ENCODE measurements around the gene PCDH19.

DNA sequence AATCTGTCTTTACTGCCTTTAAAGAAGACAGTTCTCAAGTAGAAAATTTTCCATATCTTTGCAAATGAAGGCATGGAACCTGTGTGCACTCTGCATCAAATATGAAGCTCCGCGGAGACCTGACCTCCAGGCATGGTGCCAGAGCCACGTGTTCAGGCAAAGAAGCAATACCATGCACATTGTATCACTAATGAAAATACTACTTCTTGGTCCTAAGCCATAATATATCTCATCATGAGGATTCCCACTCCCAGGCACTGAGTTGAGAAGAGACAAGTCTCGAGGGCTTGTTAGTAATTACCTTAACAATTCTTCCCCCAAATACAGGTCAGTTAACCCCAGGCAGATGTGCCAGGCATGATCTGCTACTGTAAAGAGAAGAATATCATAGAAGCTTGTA lies 56.7 kb downstream of the PCDH19 start:
- TF ChIP-seq, protein P1, sequence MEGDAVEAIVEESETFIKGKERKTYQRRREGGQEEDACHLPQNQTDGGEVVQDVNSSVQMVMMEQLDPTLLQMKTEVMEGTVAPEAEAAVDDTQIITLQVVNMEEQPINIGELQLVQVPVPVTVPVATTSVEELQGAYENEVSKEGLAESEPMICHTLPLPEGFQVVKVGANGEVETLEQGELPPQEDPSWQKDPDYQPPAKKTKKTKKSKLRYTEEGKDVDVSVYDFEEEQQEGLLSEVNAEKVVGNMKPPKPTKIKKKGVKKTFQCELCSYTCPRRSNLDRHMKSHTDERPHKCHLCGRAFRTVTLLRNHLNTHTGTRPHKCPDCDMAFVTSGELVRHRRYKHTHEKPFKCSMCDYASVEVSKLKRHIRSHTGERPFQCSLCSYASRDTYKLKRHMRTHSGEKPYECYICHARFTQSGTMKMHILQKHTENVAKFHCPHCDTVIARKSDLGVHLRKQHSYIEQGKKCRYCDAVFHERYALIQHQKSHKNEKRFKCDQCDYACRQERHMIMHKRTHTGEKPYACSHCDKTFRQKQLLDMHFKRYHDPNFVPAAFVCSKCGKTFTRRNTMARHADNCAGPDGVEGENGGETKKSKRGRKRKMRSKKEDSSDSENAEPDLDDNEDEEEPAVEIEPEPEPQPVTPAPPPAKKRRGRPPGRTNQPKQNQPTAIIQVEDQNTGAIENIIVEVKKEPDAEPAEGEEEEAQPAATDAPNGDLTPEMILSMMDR (IDR thresholded peaks at IDR 0.05; ENCODE audit: insufficient read depth, low read length), result no peak
- TF ChIP-seq POLR2AphosphoS5 (IDR thresholded peaks at IDR 0.05; ENCODE audit: low read depth), result no peak
